Activated B cell treated with CpG ODN at 0.5 μM for 24 hours (primary cell): ENCODE results near the gene LMNB1. TPM values are rescaled to one million over a fixed set of nuclear protein-coding genes. Genes with fewer than 3 reads are reported as not detected.

ENCODE experiments used
- ATAC-seq: fragments of 200-7000 bp; cut with Tn5 transposase; one replicate; pipeline ENCODE4 v1.10.0; 2021; ENCODE audit warnings: low read depth, mild to moderate bottlenecking, moderate library complexity
- CTCF ChIA-PET: fragments of 350-600 bp; sonication (Branson Sonifier 250); formaldehyde crosslinking; loops from one replicate; lab custom pipeline; 2021; ENCODE audit warnings: antibody characterized with exemption; lab: Charles Lee
- POLR2A ChIA-PET: fragments of 350-600 bp; sonication (Branson Sonifier 250); formaldehyde crosslinking; loops from one replicate; lab custom pipeline; 2021; ENCODE audit warnings: antibody characterized with exemption; lab: Charles Lee
- DNase-seq: peaks from one replicate; pipeline ENCODE4 v3.0.0; 2022
- H3K27ac Mint-ChIP-seq: one replicate; pipeline ENCODE4 v1.8.0; 2020; ENCODE audit warnings: mixed read lengths
- H3K27me3 Mint-ChIP-seq: one replicate; pipeline ENCODE4 v1.8.0; 2021; ENCODE audit warnings: mixed read lengths
- H3K36me3 Mint-ChIP-seq: one replicate; pipeline ENCODE4 v1.8.0; 2021; ENCODE audit warnings: low read depth, mixed read lengths
- H3K4me1 Mint-ChIP-seq: one replicate; pipeline ENCODE4 v1.8.0; 2021; ENCODE audit warnings: mixed read lengths
- H3K4me3 Mint-ChIP-seq: one replicate; pipeline ENCODE4 v1.8.0; 2020; ENCODE audit warnings: mild to moderate bottlenecking, mixed read lengths
- H3K9me3 Mint-ChIP-seq: one replicate; pipeline ENCODE4 v1.8.0; 2020; ENCODE audit warnings: mixed read lengths
- intact Hi-C: fragments of 100-400 bp; cut with micrococcal nuclease; formaldehyde crosslinking; loops from one replicate; pipeline ENCODE4 v1.15.1; 2024
- total RNA-seq: library from RNA; stranded (reverse); gene quantifications from 2 replicates; pipeline ENCODE4 v1.2.3, GENCODE V29; 2022
- TF ChIP-seq, protein P1 (sequence below): fragments of 200-600 bp; IDR thresholded peaks from one replicate; pipeline ENCODE4 v1.8.0; 2022; ENCODE audit warnings: antibody characterized with exemption, mild to moderate bottlenecking

The LMNB1 gene
- total RNA-seq, 1 donor from 2014 or later: 34.7 TPM

DNA sequence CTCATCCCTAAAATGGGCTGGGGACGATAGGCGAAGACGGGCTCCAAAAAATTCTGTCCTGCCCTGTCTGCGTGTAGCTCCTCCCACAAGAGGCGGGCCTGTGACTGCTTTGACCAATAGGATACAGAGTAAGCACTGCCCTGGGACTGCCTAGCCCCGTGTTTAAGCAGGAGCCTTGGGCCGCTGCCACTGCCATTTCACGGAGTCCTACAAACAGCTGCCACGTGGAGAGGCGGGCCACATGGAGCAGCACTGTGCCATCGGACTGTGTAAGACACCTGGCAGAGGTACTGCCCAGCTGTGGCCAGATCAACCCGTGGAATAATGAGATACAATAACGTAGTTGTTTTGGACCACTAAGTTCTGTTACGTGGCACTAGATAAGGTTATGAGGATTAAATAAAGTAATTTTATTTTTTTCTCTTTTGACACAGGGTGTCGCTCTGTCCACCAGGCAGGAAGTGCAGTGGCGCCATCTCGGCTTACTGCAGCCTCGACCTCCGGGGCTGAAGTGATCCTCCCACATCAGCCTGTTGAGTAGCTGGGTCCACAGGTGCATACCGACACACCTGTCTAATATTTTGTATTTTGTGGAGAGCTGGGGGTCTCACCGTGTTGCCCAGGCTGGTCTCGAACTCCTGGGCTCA, 87.2 kb downstream of the LMNB1 start:
- intact Hi-C loops: no loop called here
- ChIA-PET POLR2A (no interaction called here), CTCF (interaction anchor here (1.2 to 1.6 kb wide), 2 partner anchors 55 to 450 kb away, joined by 3 to 4 read pairs; no protein-coding TSS in a partner anchor)

DNA sequence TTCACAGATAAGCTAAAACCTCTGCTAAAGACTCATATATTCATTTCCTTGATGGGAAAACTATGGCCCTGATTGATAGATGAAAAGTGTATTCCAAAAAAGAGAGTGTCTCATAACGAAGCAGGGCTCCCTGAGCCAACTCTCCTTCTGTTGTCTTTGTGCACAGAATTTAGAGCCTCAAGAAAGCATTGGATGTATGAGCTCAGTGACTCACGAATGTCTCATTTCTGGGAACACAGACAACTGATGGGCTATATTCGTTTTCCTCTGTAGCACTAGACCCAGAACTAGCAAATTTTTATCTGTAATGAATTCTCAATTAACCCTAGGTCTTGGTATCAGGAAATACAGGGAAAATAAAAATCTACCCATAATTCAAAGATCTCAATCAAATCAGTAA, 88.4 kb downstream of the LMNB1 start:
- Mint-ChIP-seq H3K27ac (no peak overlapping the region), H3K4me1 (peaks cover 14% of the 10 kb centered on the region), H3K27me3 (no peaks in the 10 kb centered on the region), H3K9me3 (no peaks in the 10 kb centered on the region), H3K4me3 (no peak overlapping the region), H3K36me3 (peaks cover under 1% of the 10 kb centered on the region)
- DNase-seq (no peak), ATAC-seq (no peak)
- ChIA-PET POLR2A (no interaction called here), CTCF (no interaction called here)
- TF ChIP-seq, protein P1, sequence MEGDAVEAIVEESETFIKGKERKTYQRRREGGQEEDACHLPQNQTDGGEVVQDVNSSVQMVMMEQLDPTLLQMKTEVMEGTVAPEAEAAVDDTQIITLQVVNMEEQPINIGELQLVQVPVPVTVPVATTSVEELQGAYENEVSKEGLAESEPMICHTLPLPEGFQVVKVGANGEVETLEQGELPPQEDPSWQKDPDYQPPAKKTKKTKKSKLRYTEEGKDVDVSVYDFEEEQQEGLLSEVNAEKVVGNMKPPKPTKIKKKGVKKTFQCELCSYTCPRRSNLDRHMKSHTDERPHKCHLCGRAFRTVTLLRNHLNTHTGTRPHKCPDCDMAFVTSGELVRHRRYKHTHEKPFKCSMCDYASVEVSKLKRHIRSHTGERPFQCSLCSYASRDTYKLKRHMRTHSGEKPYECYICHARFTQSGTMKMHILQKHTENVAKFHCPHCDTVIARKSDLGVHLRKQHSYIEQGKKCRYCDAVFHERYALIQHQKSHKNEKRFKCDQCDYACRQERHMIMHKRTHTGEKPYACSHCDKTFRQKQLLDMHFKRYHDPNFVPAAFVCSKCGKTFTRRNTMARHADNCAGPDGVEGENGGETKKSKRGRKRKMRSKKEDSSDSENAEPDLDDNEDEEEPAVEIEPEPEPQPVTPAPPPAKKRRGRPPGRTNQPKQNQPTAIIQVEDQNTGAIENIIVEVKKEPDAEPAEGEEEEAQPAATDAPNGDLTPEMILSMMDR: no peak
- intact Hi-C loops: loop anchor here (5.0 kb wide), 1 partner anchor 167 kb away; the partner anchor contains the start of gene MARCHF3

More for the DNA sequence above, 87.2 kb downstream of the LMNB1 start:
- peaks cover 8% of the 10 kb centered on the region for H3K4me1 Mint-ChIP-seq
- no peak for ATAC-seq
- H3K9me3 Mint-ChIP-seq: no peaks in the 10 kb centered on the region
- H3K36me3 Mint-ChIP-seq: no peaks in the 10 kb centered on the region
- H3K27ac Mint-ChIP-seq: no peak overlapping the region
- no peak overlapping the region for H3K4me3 Mint-ChIP-seq
- no peak for DNase-seq
- TF ChIP-seq, protein P1: no peak
- H3K27me3 Mint-ChIP-seq: no peaks in the 10 kb centered on the region

DNA sequence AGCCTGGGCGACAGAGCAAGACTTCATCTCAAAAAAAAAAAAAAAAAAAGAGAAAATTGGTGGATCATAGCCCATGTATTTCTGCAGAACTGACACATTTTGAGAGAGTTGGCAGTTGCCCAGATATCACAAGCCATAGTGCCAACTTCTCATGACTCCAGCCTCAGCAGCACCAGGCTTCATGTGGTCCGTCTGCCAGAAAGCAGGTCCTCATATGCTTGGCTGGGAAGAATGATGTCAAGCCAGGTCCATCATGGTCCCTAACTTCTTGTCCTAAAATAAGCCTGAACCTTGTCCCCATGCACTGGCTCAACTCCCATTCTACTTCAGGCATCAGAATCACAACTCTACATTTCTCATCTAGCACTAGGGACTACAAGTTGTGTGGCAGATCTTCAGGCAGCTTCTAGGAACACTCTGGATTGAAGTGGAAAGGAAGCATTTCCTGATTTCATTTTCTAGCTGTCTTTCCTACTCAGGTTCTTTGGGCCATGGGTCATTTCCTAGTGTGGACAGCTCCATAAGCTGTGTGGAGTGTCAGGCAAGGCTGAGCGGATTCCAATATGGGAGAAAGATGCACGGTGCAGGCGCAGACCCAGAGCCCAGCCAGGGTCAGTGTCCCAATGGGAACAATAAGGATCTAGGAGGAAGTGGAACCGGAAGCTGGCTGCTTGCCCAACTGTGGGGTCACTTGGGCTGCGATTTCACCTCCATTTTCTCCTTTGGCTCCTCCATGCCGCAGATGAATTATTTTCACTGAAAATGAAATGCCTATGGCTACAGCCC, 90.1 kb downstream of the LMNB1 start:
- H3K4me1 Mint-ChIP-seq: peaks cover 14% of the 10 kb centered on the region
- intact Hi-C loops: loop anchor here (5.0 kb wide), 1 partner anchor 165 kb away; the partner anchor contains the start of gene MARCHF3
- no peak for DNase-seq
- TF ChIP-seq, protein P1: no peak
- peaks cover 8% of the 10 kb centered on the region for H3K36me3 Mint-ChIP-seq
- ChIA-PET CTCF (no interaction called here), POLR2A (interaction anchor here (0.5 kb wide), 1 partner anchor 71 kb away, joined by 3 read pairs; no protein-coding TSS in a partner anchor)
- no peak overlapping the region for H3K27ac Mint-ChIP-seq
- no peaks in the 10 kb centered on the region for H3K27me3 Mint-ChIP-seq
- H3K9me3 Mint-ChIP-seq: no peaks in the 10 kb centered on the region
- ATAC-seq: no peak
- H3K4me3 Mint-ChIP-seq: no peak overlapping the region

DNA sequence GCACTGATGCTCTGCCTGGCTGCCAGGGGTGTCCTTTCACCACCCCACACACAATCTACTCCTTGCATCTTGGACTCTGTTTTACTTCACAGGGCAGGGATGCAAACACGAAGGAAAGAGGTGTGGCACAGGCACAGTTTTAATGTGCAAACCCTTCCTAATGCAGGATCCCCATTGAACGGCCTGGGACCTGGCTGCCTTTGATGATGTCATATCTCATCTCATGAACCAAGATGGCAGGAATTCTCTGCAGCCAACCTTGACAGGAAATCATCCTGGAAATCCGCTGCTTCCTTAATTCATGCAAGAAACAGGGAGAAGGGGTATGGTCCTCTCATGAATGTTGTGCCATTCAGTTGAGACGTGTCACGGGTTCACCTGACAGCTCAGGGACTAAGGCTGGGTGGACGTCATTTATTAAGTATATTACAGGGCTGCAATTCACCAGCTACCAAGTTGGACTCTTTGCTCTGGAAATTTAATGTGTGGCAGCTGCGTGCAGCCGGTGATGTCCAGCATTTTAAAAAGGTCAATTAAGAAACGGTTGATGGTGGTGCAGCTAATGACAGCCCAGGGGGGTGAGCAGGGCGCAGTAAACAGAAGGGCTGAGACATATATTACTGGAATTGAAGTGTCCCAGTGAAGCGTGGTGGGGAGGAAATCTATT, 91.5 kb downstream of the LMNB1 start:
- intact Hi-C loops: loop anchor here (5.0 kb wide), 1 partner anchor 164 kb away; the partner anchor contains the start of gene MARCHF3
- ATAC-seq: no peak
- H3K36me3 Mint-ChIP-seq: peaks cover 20% of the 10 kb centered on the region
- CTCF ChIA-PET: no interaction called here
- H3K4me1 Mint-ChIP-seq: peaks cover 14% of the 10 kb centered on the region
- no peak overlapping the region for H3K27ac Mint-ChIP-seq
- TF ChIP-seq, protein P1: no peak
- POLR2A ChIA-PET: interaction anchor here (0.6 kb wide), 2 partner anchors 15 to 64 kb away, joined by 3 read pairs; no protein-coding TSS in a partner anchor
- no peaks in the 10 kb centered on the region for H3K27me3 Mint-ChIP-seq
- H3K9me3 Mint-ChIP-seq: no peaks in the 10 kb centered on the region
- peak overlapping the region; percentile 81 for H3K4me3 Mint-ChIP-seq
- DNase-seq: no peak
